ENCODE results near the gene PRKAA1.

DNA sequence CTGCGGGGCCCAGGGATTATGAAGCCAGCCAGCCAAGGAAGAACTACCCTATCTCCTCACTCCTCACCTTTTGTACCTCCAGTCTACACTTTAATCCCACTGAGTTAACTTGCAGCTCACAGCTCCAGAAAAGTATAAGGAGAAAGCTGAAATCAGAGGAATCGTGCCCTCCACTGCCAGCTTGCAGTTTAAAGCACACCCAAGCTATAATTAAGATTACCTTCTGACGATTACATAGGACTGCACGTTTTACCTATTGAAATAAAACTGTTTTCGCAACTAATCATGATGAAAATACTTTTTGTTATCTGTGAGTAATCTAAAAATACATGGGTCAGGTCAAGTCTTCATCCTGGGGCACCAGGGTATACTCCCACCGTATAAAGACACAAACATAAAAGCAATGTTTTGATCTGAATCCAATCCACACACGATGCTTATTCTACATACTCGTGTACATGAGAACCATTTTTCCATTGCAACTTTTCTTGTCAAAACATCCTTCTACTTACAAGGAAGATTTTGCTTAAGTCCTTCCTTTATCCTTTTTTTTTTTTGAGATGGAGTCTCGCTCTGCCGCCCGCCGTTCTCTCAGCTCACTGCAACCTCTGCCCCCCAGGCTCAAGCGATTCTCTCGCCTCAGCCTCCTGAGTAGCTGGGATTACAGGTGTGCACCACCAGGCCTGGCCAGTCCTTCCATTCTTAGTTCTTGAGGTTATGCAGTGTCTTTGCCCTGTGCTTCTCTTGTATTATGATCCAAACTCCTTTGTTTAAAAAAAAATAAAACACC lies 29.2 kb upstream of the PRKAA1 start:
- TF ChIP-seq CTCF (IDR thresholded peaks at IDR 0.05) (no peak), EP300 (IDR thresholded peaks at IDR 0.05) (no peak), POLR2A (IDR thresholded peaks at IDR 0.05) (no peak)

Data from tibial nerve (tissue), 4 donors.